Neural progenitor cell (in vitro differentiated cells): Measurements from ENCODE around the gene ALS2CL.
"Not testable (repeated sequence)": the region's sequence is repeated elsewhere in the genome, so short reads cannot be mapped to it uniquely, and the experiment has no call there.

ENCODE experiments used
- CTCF ChIP-seq: fragments of 200-600 bp; sonication (generic); IDR thresholded peaks from 2 replicates; pipeline ENCODE4 v1.5.1; 2017; ENCODE audit warnings: antibody characterized with exemption, mild to moderate bottlenecking
- EZH2 ChIP-seq: fragments of 200-600 bp; sonication (generic); IDR thresholded peaks from 2 replicates; pipeline ENCODE4 v1.6.1; 2017; ENCODE audit warnings: antibody characterized with exemption, mild to moderate bottlenecking, moderate library complexity

DNA sequence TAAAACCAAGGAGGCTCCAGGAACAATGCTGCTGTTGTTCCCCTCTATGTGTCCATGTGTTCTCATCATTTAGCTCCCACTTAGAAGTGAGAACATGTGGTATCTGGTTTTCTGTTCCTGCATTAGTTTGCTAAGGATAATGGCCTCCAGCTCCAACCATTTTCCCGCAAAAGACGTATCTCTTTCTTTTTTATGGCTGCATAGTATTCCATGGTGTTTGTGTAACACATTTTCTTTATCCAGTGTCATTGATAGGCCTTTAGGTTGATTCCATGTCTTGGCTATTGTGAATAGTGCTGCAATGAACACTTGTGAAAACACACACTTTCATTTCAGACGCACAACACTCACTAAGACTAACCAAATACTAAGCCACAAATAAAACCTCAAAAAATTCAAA lies 46.1 kb upstream of the ALS2CL start:
- not testable (repeated sequence) for TF ChIP-seq CTCF, EZH2
